Suppressor macrophage treated with lipopolysaccharide for 4 hours (primary cell): Measurements from ENCODE around the gene RAB18.
"Not testable (repeated sequence)": the region's sequence is repeated elsewhere in the genome, so short reads cannot be mapped to it uniquely, and the experiment has no call there.

ENCODE experiments used
- DNase-seq: peaks from one replicate; pipeline ENCODE4 v3.0.0-alpha.2; 2020

RAB18 gene

GRCh38 chr10:27558612-27559020, 54.5 kb downstream of the RAB18 start:
- peak; percentile 71 for DNase-seq

DNA sequence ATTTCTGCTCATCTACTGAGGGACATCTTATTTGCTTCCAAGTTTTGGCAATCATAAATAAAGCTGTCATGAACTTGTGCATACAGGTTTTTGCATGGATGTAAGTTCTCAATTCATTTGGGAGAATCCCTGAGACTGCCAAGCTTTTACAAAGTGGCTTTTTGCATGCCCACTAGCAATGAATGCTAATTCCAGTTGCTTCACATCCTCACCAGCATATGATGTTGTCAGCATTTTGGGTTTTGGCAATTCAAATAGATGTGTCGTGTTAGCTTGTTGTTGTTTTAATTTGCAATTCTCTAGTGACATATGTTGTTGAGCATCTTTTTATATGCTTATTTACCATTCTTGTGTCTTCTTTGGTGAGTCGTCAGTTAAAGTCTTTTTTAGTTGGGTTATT, 57.2 kb downstream of the RAB18 start:
- DNase-seq: no peak

GRCh38 chr10:27564398-27564797, 60.3 kb downstream of the RAB18 start:
- DNase-seq: peak; percentile 56

GRCh38 chr10:27564880-27565279, 60.8 kb downstream of the RAB18 start:
- DNase-seq: no peak

DNA sequence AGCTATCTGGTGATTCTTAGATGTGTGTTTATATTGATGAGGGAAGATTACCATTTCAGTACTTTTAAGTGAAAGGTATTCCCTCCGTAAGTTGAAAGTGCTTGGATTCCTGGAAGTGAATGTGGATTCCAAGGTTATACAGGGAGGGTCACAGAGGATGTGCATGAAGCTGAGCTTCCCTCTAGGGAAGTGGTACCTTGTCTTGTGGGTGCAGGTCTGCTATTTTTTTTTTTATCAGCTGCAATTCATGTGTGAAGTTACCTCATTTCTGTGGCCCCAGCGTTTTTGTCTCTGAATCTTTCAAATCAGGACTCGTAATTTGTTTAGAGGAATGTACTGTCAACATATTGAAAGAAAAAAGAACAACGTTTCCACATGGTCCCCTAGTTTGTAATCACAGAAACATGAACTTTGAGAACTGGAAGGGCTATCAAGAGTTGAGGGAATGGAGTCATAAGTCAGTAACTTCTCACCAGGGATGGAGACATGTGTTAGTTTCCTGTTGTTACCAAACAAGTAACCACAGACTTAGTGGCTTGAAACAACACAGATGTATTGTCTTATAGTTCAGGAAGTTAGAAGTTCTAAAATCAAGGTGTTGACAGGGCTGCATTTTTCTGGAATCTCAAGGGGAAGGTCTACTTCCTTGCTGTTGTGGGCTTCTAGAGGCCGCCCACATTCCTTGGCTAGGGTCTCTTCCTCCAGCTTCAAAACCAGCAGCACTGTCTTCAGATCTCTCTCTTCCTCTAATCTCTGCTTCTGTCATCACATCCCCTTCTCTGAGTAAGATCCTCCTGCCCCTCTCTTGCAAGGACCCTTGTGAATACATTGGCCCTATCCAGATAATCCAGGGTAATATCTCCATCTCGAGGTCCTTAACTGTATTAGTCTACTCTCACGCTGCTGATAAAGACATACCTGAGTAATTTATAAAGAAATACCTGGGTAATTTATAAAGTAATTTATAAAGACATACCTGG, 64.4 kb downstream of the RAB18 start:
- peak; percentile 9 for DNase-seq

DNA sequence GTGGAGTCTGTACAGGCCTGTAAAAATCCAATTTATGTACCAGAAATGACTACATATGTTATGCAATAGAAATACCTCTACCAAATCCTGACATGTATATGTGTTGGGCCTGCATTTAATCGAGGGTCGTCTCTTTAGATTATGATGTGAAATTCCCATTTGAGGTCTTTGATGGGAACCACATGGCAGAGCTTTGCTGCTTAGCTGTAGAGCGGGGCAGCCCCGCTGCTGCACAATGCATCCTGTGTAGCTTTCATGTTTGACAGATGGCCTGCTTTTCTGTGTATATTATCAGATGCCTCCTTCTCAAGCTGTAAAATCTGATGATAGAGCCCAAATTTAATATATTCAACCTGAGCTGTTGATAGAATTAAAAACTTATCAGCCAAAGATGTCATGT, 65.8 kb downstream of the RAB18 start:
- DNase-seq: no peak

DNA sequence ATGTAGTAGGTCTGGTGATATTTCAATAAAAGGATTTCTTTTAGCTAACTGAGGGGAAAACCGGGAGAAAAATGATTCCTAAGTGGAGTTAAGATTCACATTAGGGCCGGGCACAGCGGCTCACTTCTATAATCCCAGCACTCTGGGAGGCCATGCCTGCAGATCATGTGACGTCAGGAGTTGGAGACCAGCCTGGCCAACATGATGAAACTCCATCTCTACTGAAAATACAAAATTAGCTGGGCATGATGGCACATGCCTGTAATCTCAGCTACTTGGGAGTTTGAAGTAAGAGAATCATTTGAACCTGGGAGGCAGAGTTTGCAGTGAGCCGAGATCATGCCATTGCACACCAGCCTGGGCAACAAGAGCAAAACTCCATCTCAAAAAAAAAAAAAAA, 72.9 kb downstream of the RAB18 start:
- DNase-seq: not testable (repeated sequence)

DNA sequence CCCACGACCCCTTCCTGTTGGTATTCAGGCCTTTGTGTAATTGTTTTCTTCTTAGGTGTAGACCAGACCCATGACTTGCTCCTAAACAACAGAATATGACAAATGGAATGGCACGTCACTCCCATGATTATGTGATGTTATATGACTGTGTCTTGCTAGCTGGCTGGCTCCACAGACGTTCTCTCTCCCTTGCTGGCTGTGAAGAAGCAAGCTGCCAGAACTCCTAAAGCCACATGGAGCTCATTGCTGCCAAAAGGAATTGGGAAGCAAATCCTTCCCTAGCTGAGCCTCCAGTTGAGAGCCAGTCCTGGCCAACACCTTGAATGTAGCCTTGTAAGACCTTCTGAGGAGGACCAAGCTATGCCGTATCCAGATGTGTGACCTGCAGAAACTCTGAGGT, 74.2 kb downstream of the RAB18 start:
- DNase-seq: no peak

DNA sequence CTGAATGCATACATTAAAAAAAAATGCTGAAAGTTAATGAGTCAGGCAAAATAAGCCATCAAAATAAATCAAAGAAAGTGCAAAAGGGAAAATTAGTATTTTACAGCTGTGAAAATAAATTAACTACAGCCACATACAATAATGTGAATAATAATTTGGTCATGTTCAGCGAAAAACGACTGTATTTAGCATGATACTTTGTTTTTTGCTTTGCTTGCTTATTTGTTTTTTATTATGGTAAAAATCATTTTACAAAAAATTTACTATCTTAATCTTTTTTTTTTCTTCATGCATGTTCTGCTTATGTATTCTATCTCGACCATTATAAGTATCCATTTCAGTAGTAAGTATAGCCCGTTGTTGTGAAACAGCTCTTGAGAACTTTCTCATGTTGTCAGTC, 77.1 kb downstream of the RAB18 start:
- DNase-seq: no peak

- no peak for DNase-seq
Measured at GRCh38 chr10:27584302-27584701, 80.2 kb downstream of the RAB18 start.
